H9 (cell line): ENCODE results near the gene DLG1. TPM values are rescaled to one million over a fixed set of nuclear protein-coding genes. Genes with fewer than 3 reads are reported as not detected.

Experiments used
- DNase-seq: peaks from one replicate; pipeline ENCODE4 v3.0.0-alpha.2; 2017
- H2AFZ ChIP-seq: one replicate; pipeline ENCODE4 v1.6.1; 2013; ENCODE audit warnings: mild to moderate bottlenecking, low read length, control low read depth, moderate library complexity
- H2AK5ac ChIP-seq: 2 replicates; pipeline ENCODE4 v1.6.1; 2013; ENCODE audit warnings: low read length, control low read depth, mixed read lengths; ENCODE audit not compliant: insufficient read length
- H2BK120ac ChIP-seq: one replicate; pipeline ENCODE4 v1.6.1; 2013; ENCODE audit warnings: low read depth, mild to moderate bottlenecking, low read length, control low read depth, inconsistent platforms; ENCODE audit not compliant: poor library complexity, severe bottlenecking
- H2BK12ac ChIP-seq: 2 replicates; pipeline ENCODE4 v1.6.1; 2013; ENCODE audit warnings: low read length, control low read depth, mixed read lengths, low read depth; ENCODE audit not compliant: insufficient read length
- H2BK15ac ChIP-seq: 2 replicates; pipeline ENCODE4 v1.6.1; 2013; ENCODE audit warnings: low read depth, low read length, control low read depth
- H2BK20ac ChIP-seq: one replicate; pipeline ENCODE4 v1.6.1; 2013; ENCODE audit warnings: low read depth, mild to moderate bottlenecking, low read length, control low read depth, inconsistent platforms; ENCODE audit not compliant: poor library complexity, severe bottlenecking
- H2BK5ac ChIP-seq: 2 replicates; pipeline ENCODE4 v1.6.1; 2013; ENCODE audit warnings: low read length, control low read depth, mixed read lengths; ENCODE audit not compliant: insufficient read length
- H3K14ac ChIP-seq: 2 replicates; pipeline ENCODE4 v1.6.1; 2013; ENCODE audit warnings: low read length, control low read depth; ENCODE audit not compliant: insufficient read depth
- H3K18ac ChIP-seq: 2 replicates; pipeline ENCODE4 v1.6.1; 2013; ENCODE audit warnings: low read depth, mild to moderate bottlenecking, mixed read lengths, low read length, control low read depth; ENCODE audit not compliant: insufficient read length
- H3K23ac ChIP-seq: 2 replicates; pipeline ENCODE4 v1.6.1; 2013; ENCODE audit warnings: low read length, control low read depth, mixed read lengths, low read depth; ENCODE audit not compliant: insufficient read length
- H3K23me2 ChIP-seq: 2 replicates; pipeline ENCODE4 v1.6.1; 2013; ENCODE audit warnings: low read depth, mild to moderate bottlenecking, mixed read lengths, low read length, control low read depth; ENCODE audit not compliant: insufficient read length, poor library complexity, severe bottlenecking
- H3K27ac ChIP-seq: 2 replicates; pipeline ENCODE4 v1.5.1; 2013; ENCODE audit warnings: low read length, control low read depth, mixed read lengths, low read depth; ENCODE audit not compliant: insufficient read length
- H3K27me3 ChIP-seq: 2 replicates; pipeline ENCODE4 v1.6.1; 2013; ENCODE audit warnings: low read length, control low read depth, inconsistent platforms; ENCODE audit not compliant: insufficient read depth
- H3K4ac ChIP-seq: 2 replicates; pipeline ENCODE4 v1.6.1; 2013; ENCODE audit warnings: low read depth, mild to moderate bottlenecking, control low read depth, inconsistent platforms, low read length, moderate library complexity
- H3K4me1 ChIP-seq: 2 replicates; pipeline ENCODE4 v1.6.1; 2013; ENCODE audit warnings: low read length, control low read depth, inconsistent platforms; ENCODE audit not compliant: insufficient read depth
- H3K4me2 ChIP-seq: 2 replicates; pipeline ENCODE4 v1.6.1; 2013; ENCODE audit warnings: low read length, control low read depth, mixed read lengths; ENCODE audit not compliant: insufficient read length, insufficient read depth
- H3K56ac ChIP-seq: 2 replicates; pipeline ENCODE4 v1.6.1; 2013; ENCODE audit warnings: low read depth, mild to moderate bottlenecking, mixed read lengths, low read length, control low read depth; ENCODE audit not compliant: insufficient read length
- H3K79me1 ChIP-seq: 2 replicates; pipeline ENCODE4 v1.6.1; 2013; ENCODE audit warnings: low read depth, mild to moderate bottlenecking, moderate library complexity, low read length, control low read depth, inconsistent platforms; ENCODE audit not compliant: insufficient read depth, poor library complexity, severe bottlenecking
- H3K79me2 ChIP-seq: 2 replicates; pipeline ENCODE4 v1.6.1; 2013; ENCODE audit warnings: low read length, control low read depth, inconsistent platforms; ENCODE audit not compliant: insufficient read depth
- H3K9ac ChIP-seq: 2 replicates; pipeline ENCODE4 v1.6.1; 2013; ENCODE audit warnings: low read length, control low read depth, mixed read lengths; ENCODE audit not compliant: insufficient read length; ENCODE audit errors: extremely low read depth
- H3K9me3 ChIP-seq: one replicate; pipeline ENCODE4 v1.6.1; 2013; ENCODE audit warnings: low read depth, low read length, inconsistent platforms; ENCODE audit not compliant: control insufficient read depth
- H3T11ph ChIP-seq: one replicate; pipeline ENCODE4 v1.6.1; 2013; ENCODE audit warnings: mild to moderate bottlenecking, low read length, control low read depth, inconsistent platforms
- H4K20me1 ChIP-seq: one replicate; pipeline ENCODE4 v1.6.1; 2013; ENCODE audit not compliant: control insufficient read depth, insufficient read length, insufficient read depth
- H4K5ac ChIP-seq: 2 replicates; pipeline ENCODE4 v1.6.1; 2013; ENCODE audit warnings: low read depth, mild to moderate bottlenecking, mixed read lengths, low read length, control low read depth; ENCODE audit not compliant: insufficient read length
- H4K8ac ChIP-seq: replicated peaks from 2 replicates; pipeline ENCODE4 v1.6.1; 2013; ENCODE audit warnings: low read length, control low read depth, mixed read lengths, low read depth; ENCODE audit not compliant: insufficient read length
- H4K91ac ChIP-seq: 2 replicates; pipeline ENCODE4 v1.6.1; 2013; ENCODE audit warnings: low read depth, mild to moderate bottlenecking, moderate library complexity, mixed read lengths, low read length, control low read depth; ENCODE audit not compliant: insufficient read length
- H3K27ac Mint-ChIP-seq, 3 experiments: 2 replicates in 2 of 3; 3 replicates in 1 of 3; pipeline ENCODE4 v1.8.0; 2020 to 2021; ENCODE audit warnings: mixed read lengths in 3 of 3, mild to moderate bottlenecking in 1 of 3, moderate library complexity in 1 of 3
- H3K27me3 Mint-ChIP-seq: 2 replicates; pipeline ENCODE4 v1.8.0; 2021; ENCODE audit warnings: low read depth, mild to moderate bottlenecking, moderate library complexity, mixed read lengths
- H3K36me3 Mint-ChIP-seq, 3 experiments: 2 replicates in 2 of 3; 3 replicates in 1 of 3; pipeline ENCODE4 v1.8.0; 2020 to 2021; ENCODE audit warnings: low read depth in 3 of 3, mixed read lengths in 3 of 3; ENCODE audit not compliant: insufficient read depth in 1 of 3
- H3K4me1 Mint-ChIP-seq, 2 experiments: 2 replicates each; pipeline ENCODE4 v1.8.0; 2020; ENCODE audit warnings: mixed read lengths in 2 of 2
- H3K4me3 Mint-ChIP-seq, 2 experiments: 2 replicates in 1 of 2; 3 replicates in 1 of 2; pipeline ENCODE4 v1.8.0; 2020 to 2021; ENCODE audit warnings: mild to moderate bottlenecking in 2 of 2, mixed read lengths in 2 of 2, moderate library complexity in 1 of 2
- H3K9me3 Mint-ChIP-seq, 2 experiments: 2 replicates in 1 of 2; 3 replicates in 1 of 2; pipeline ENCODE4 v1.8.0; 2020; ENCODE audit warnings: mild to moderate bottlenecking in 2 of 2, mixed read lengths in 2 of 2, moderate library complexity in 1 of 2
- WGBS: extraction: QIAGEN DNeasy Blood & Tissue Kit; methylation state at CpG from one replicate; pipeline ENCODE4 v1.1.7; 2013; ENCODE audit warnings: missing lambda C conversion rate, low lambda C conversion rate, mixed read lengths; ENCODE audit not compliant: insufficient read length; ENCODE audit errors: extremely low coverage; 5-methylcytosine and 5-hydroxymethylcytosine counted together
- total RNA-seq: library from RNA; stranded (reverse); gene quantifications from 2 replicates; pipeline ENCODE4 v1.2.1, GENCODE V29; 2021
- TF ChIP-seq, protein P1 (sequence below): fragments of 200-600 bp; sonication (generic); conservative IDR thresholded peaks from 3 replicates; pipeline ENCODE4 v1.8.0; 2021; ENCODE audit warnings: antibody characterized with exemption, mild to moderate bottlenecking

Gene DLG1
- total RNA-seq, 1 experiment from 2014 or later = 84.1 TPM

DNA sequence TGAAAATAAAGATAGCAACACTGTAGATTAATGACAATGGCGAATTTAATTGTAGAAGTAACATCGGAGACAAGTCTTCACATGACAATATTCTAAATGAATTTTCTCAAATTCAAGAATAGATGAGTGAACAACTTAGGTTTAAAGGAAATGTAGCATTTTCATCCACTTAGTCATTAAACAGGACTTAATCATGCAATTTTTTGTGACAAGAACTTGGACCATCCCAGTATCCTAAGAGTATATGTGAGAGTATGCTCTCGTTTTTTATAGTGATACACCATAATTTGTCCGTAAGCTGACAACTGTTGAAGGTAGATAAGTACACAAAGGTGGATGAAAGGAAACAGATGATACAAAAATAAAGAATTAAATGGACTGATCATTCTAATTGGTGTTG is 81.5 kb downstream of the DLG1 start:
- H3K4me1 ChIP-seq = peaks cover 3% of the 10 kb centered on the region; the same call in 1 of the 2 replicates
- H3K18ac ChIP-seq = no peak overlapping the region
- no peak overlapping the region for H3K4me2 ChIP-seq
- peaks cover 10% of the 10 kb centered on the region for H3K79me1 ChIP-seq
- H3K9me3 Mint-ChIP-seq = no peaks in the 10 kb centered on the region; a peak in 1 of 5 replicates
- no peak overlapping the region for H3K4me3 Mint-ChIP-seq
- H4K91ac ChIP-seq = no peak overlapping the region
- no peak overlapping the region for H2BK5ac ChIP-seq
- H4K5ac ChIP-seq = no peak overlapping the region
- H3K56ac ChIP-seq = no peak overlapping the region
- no peaks in the 10 kb centered on the region for H3K27me3 Mint-ChIP-seq
- no peak overlapping the region for H2BK120ac ChIP-seq
- TF ChIP-seq, protein P1, sequence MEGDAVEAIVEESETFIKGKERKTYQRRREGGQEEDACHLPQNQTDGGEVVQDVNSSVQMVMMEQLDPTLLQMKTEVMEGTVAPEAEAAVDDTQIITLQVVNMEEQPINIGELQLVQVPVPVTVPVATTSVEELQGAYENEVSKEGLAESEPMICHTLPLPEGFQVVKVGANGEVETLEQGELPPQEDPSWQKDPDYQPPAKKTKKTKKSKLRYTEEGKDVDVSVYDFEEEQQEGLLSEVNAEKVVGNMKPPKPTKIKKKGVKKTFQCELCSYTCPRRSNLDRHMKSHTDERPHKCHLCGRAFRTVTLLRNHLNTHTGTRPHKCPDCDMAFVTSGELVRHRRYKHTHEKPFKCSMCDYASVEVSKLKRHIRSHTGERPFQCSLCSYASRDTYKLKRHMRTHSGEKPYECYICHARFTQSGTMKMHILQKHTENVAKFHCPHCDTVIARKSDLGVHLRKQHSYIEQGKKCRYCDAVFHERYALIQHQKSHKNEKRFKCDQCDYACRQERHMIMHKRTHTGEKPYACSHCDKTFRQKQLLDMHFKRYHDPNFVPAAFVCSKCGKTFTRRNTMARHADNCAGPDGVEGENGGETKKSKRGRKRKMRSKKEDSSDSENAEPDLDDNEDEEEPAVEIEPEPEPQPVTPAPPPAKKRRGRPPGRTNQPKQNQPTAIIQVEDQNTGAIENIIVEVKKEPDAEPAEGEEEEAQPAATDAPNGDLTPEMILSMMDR = no peak
- no peak overlapping the region for H2AK5ac ChIP-seq
- no CpG with 5 or more reads among the region's 4 CpGs for WGBS
- no peak overlapping the region for H3K14ac ChIP-seq
- no peaks in the 10 kb centered on the region for H4K20me1 ChIP-seq
- peaks cover 0 to under 1% (median 0%) of the 10 kb centered on the region in 3 experiments; a peak in 3 of 7 replicates for H3K36me3 Mint-ChIP-seq
- peaks cover 22 to 36% of the 10 kb centered on the region in 2 experiments for H3K4me1 Mint-ChIP-seq
- H2AFZ ChIP-seq = no peak overlapping the region
- H3K27me3 ChIP-seq = no peaks in the 10 kb centered on the region
- 0 out of 7 replicates have a peak overlapping the region, but pooled peaks of 1 of the 3 experiments have one; percentile 0 for H3K27ac Mint-ChIP-seq
- no peak for DNase-seq
- no peak overlapping the region for H3K23ac ChIP-seq
- no peaks in the 10 kb centered on the region for H3K9me3 ChIP-seq
- peaks cover 7% of the 10 kb centered on the region; the same call in 1 of the 2 replicates for H3K79me2 ChIP-seq
- H2BK20ac ChIP-seq = no peak overlapping the region
- H2BK15ac ChIP-seq = no peak overlapping the region
- no peak overlapping the region for H3K9ac ChIP-seq
- no peak overlapping the region for H3K27ac ChIP-seq
- H2BK12ac ChIP-seq = no peak overlapping the region
- no peak overlapping the region for H3T11ph ChIP-seq
- no peak overlapping the region for H3K4ac ChIP-seq
- no peaks in the 10 kb centered on the region for H3K23me2 ChIP-seq
- H4K8ac ChIP-seq = no peak overlapping the region
